ENCODE results near the gene PYCARD. TPM values are rescaled to one million over a fixed set of nuclear protein-coding genes. Genes with fewer than 3 reads are reported as not detected.
A peak's percentile ranks its signal among the peaks of the same experiment; 100 is the strongest.

Gene PYCARD
- polyA plus RNA-seq, 1 experiment = 21.8 TPM

GRCh38 chr16:31193874-31194273, 8.7 kb downstream of the PYCARD start:
- no peak for TF ChIP-seq CTCF (IDR thresholded peaks at IDR 0.05; ENCODE audit: low read depth, low read length)
- DNase-seq (ENCODE audit: low read depth, low spot score) = no peak
- Histone ChIP-seq H3K4me3 (ENCODE audit: low read depth, low read length) (no peak overlapping the region), H3K27ac (ENCODE audit: low read depth, low read length) (peak overlapping the region; percentile 2), H3K9me3 (ENCODE audit: control insufficient read depth, insufficient read depth, low read length) (no peaks in the 10 kb centered on the region), H3K27me3 (ENCODE audit: control insufficient read depth, insufficient read depth, low read length) (no peaks in the 10 kb centered on the region)
- CTCF ChIA-PET = no interaction called here
- POLR2A ChIA-PET = interaction anchor here (0.5 to 2.5 kb wide), 4 partner anchors 8 to 304 kb away, joined by 3 to 11 read pairs (median 4); partner anchors contain the start of genes FUS and PYCARD

GRCh38 chr16:31192856-31193642, 9.5 kb downstream of the PYCARD start:
- Histone ChIP-seq H3K9me3 (ENCODE audit: control insufficient read depth, insufficient read depth, low read length) (no peaks in the 10 kb centered on the region), H3K27ac (ENCODE audit: low read depth, low read length) (no peak overlapping the region), H3K4me3 (ENCODE audit: low read depth, low read length) (no peak overlapping the region), H3K27me3 (ENCODE audit: control insufficient read depth, insufficient read depth, low read length) (no peaks in the 10 kb centered on the region)
- TF ChIP-seq CTCF (IDR thresholded peaks at IDR 0.05; ENCODE audit: low read depth, low read length) = no peak
- ChIA-PET POLR2A (interaction anchor here (0.5 to 2.5 kb wide), 7 partner anchors 9 to 680 kb away, joined by 3 to 11 read pairs (median 3); partner anchors contain the start of genes FUS and PYCARD), CTCF (no interaction called here)
- DNase-seq (ENCODE audit: low read depth, low spot score) = no peak

GRCh38 chr16:31191697-31192428, 10.7 kb downstream of the PYCARD start:
- H3K9me3 ChIP-seq (ENCODE audit: control insufficient read depth, insufficient read depth, low read length) = no peaks in the 10 kb centered on the region
- no peaks in the 10 kb centered on the region for H3K27me3 ChIP-seq (ENCODE audit: control insufficient read depth, insufficient read depth, low read length)
- no peak overlapping the region for H3K4me3 ChIP-seq (ENCODE audit: low read depth, low read length)
- ChIA-PET POLR2A (interaction anchor here (1.4 to 2.5 kb wide), 2 partner anchors 9 to 12 kb away, joined by 5 to 11 read pairs; partner anchors contain the start of gene FUS), CTCF (no interaction called here)
- no peak for DNase-seq (ENCODE audit: low read depth, low spot score)
- H3K27ac ChIP-seq (ENCODE audit: low read depth, low read length) = no peak overlapping the region
- TF ChIP-seq CTCF (IDR thresholded peaks at IDR 0.05; ENCODE audit: low read depth, low read length) = no peak

- DNase-seq (ENCODE audit: low read depth, low spot score) = no peak
- Histone ChIP-seq H3K9me3 (ENCODE audit: control insufficient read depth, insufficient read depth, low read length) (no peaks in the 10 kb centered on the region), H3K4me3 (ENCODE audit: low read depth, low read length) (no peak overlapping the region), H3K27ac (ENCODE audit: low read depth, low read length) (no peak overlapping the region), H3K27me3 (ENCODE audit: control insufficient read depth, insufficient read depth, low read length) (no peaks in the 10 kb centered on the region)
- CTCF ChIA-PET = interaction anchor here (0.5 kb wide), 1 partner anchor 49 kb away, joined by 4 read pairs; no protein-coding TSS in a partner anchor
- POLR2A ChIA-PET = interaction anchor here (2.1 kb wide), 1 partner anchor 11 kb away, joined by 11 read pairs; the partner anchor contains the start of gene FUS
- TF ChIP-seq CTCF (IDR thresholded peaks at IDR 0.05; ENCODE audit: low read depth, low read length) = no peak
Measured at GRCh38 chr16:31190818-31191444, 11.6 kb downstream of the PYCARD start.
